Activated T-helper 1 cell treated with Interleukin-2 at 50 U/mL for 16 hours (primary cell): ENCODE results near the gene ZNF654.
"Not testable (repeated sequence)": the region's sequence is repeated elsewhere in the genome, so short reads cannot be mapped to it uniquely, and the experiment has no call there.

Experiments
- DNase-seq: peaks from one replicate; pipeline ENCODE4 v3.0.0-alpha.2; 2020; ENCODE audit warnings: low read depth

Gene ZNF654

DNA sequence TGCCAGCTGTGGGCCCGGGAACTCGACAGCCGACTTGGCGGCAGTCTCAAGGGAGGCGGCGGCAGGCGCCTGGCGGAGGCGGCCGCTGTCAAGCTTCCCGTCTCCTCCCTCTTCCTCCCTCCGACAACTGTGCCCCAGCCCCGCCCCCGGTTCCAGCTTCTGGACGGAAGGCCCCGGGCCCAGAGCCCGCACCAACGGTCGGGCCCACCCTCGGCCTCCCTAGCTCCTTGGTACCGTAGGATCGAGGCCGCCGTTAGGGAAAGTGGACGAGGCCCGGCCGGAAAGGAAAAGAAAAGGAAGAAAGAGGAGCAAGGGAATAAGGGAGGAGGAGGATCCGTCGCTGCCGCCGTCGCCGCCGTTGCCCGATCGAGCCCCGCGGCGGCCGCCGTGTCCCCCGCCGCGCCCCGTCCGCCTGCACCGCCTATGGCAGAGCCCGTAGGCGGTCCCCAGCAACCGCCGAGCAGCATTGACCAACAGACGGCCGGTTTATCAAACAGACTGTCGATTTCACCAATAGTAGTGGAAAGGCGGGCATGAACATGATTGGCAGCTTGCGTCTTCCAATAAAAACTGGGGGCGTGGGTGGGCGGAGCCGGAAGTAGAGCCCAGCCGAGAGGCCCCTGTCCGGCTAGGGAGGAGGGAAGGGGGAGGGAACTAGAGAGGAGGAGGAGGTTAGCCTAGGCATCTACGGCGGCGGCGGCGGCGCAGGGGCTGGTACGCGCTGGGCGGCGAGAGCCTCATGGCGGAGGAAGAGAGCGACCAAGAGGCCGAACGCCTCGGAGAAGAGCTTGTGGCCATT is at the start of gene ZNF654, which contains the start of gene CGGBP1:
ZNF654 (plus strand) TSS at position 675 of the 799 bp plus-strand sequence; CDS start at position 740, 65 bp downstream.
CGGBP1 (minus strand) TSS at position 425 of the 799 bp plus-strand sequence. CDS start 3,029 bp downstream, outside the sequence.
- peak; percentile 98 for DNase-seq

DNA sequence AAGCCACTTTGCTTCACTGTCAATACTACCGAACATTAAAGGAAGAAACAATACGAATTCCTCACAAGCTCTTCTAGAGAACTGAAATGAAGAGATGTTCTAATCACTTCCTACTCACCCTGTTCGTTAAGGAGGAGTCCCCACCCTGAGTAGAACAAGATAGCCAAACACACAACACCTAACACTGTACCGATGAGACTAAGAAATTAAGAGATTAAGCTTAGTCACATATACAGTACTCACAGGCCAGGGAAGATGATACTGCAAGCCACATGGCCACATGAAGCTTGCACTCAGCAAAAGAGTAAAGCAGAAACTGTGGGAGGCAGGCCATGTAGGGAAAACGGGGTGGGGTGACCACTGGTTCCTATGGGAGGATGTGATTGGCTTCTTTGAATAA is 48.2 kb upstream of the ZNF654 start:
- no peak for DNase-seq

DNA sequence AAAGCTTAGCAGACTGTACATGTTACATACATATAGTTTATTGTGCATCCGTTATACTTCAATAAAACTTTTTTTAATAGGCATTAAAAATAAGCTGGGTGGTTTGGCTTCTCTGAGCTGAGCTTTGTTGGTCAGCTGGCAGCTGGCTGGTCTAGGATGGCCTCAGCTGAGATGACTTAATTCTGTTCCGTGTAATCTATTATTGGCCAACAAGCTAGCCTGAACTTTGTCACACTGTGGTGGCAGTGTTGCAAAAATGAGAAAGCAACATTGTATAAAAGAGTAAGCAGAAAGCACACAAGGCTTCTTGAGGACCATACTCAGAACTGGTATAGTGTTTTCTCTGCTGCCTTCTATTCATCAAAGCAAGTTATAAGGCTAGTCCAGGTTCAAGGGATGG is 45.5 kb upstream of the ZNF654 start:
- DNase-seq = no peak

DNA sequence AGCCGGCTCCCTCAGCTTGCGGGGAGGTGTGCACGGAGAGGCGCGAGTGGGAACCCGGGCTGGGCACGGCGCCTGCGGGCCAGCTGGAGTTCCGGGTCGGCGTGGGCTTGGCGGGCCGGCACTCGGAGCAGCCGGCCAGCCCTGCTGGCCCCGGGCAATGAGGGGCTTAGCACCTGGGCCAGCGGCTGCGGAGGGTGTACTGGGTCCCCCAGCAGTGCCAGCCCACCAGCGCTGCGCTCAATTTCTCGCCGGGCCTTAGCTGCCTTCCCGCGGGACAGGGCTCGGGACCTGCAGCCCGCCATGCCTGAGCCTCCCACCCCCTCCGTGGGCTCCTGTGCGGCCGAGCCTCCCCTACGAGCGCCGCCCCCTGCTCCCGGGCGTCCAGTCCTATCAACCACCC is 43.4 kb upstream of the ZNF654 start:
- DNase-seq = not testable (repeated sequence)

DNA sequence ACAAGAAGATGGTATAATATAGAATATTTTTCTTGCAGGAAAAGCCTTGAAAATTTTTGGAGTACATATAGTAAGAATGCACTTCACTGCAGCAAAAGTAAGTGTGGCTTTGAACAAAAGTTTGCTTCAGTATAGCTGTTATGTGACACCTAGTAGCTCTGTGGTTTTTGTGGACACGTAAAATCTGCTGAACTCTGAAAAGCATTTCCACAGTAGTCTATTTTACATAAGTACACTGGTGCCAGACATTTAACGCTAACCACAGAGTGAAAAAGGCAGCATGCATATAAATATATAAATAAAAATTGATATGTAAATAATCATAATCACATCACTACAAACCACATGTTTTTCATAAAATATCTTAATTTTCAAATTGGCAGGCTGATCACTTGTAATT is 40.0 kb upstream of the ZNF654 start:
- no peak for DNase-seq

DNA sequence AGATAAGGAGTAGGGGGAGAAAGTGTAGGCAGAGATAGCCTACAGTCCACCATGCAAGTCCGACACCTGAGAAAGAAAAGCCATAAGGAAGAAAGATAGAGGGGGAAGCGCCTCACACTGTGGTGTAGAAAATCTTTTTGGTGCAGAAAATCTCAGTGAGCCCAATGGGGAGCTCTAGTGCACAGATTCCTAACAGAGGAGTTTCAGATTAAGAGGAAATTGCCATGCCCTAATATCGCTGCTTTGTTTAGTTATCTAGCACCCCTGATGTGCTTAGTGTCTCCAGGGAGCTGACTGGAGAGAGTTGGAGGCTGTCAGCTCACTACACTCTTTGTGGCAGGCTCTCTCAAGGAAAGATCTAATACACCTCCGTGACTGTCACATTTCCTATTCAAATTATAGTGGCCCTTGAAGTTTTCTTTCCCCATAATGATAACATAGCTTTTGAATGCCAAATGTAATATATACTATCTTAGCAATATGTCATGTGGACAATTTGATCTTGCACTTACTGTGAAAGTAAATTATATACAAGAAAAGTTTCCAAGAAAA is 34.0 kb upstream of the ZNF654 start:
- no peak for DNase-seq

DNA sequence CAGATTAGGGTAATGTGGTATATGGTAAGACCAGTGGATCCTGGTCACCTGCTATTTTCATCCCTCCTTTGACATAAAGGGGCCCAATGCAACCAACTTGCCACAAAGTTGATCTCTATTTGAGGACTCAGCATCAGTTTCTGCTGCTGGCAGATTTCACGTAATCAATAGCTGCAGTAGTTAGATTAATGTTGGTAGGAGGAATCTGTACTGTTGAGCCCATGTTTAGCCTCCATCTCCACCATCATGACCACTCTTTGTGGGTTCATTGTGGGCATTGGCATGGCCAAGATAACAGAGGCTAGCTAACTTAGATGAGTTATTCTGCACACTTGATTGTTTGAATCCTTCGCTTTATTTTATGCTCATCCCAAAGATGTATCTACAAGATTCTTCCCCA is 30.2 kb upstream of the ZNF654 start:
- DNase-seq = no peak

DNA sequence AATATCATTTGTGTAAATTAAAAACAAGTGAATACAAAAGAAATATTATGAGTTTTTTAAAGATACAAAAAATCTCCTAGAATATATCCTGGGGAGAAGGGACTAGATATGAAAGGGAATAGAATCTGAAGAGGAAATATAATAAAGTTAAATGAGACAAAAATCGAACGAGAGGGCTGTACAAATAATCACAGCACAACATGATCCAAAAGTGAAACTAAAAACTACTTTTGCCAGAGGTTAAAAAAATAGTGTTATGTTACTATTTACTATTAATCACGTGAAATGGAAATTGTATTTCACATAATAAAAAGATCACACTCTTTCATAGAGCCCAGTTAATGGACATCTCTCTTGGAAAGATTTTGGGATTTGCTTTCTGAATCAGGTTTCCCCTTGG is 28.8 kb upstream of the ZNF654 start:
- DNase-seq = no peak

DNA sequence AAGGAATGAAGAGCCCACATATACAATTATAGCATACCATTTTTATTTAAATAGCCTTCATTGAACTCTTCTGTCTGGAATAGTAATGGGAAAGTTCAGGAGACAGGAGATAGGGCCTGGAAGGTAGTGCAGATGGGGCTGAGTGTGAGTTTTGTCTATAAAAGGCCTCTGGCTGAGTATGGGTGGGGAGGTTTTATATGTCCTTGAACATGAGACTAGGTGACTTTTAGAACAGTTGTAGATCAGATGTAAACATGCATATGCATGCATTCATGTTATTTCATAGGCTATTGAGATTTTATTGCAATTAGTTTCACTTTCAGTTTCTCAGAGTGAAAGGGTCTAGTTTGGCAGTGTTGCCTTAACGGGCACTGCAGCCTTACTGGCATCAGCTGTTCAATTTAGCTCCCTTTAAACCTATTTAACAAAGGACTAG is 27.4 kb upstream of the ZNF654 start:
- no peak for DNase-seq

DNA sequence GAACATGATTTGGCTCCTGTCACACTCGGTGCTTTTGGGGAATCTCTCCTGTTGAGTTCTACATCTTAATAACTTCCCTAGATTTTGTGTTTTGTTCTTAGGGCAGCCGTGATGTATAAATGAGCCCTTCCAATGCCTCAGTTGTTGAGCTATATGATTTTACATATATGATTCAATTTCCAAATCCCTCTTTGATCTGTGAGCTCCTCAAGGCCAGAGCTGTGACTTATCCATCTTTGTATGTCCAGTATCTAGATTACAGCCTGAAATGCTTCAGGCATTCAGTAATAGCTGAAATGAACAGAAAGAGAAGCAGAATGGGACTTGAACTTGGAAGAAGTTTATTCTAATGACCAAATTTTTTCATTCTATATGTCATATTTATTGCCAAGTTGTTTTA is 26.8 kb upstream of the ZNF654 start:
- DNase-seq = no peak

DNA sequence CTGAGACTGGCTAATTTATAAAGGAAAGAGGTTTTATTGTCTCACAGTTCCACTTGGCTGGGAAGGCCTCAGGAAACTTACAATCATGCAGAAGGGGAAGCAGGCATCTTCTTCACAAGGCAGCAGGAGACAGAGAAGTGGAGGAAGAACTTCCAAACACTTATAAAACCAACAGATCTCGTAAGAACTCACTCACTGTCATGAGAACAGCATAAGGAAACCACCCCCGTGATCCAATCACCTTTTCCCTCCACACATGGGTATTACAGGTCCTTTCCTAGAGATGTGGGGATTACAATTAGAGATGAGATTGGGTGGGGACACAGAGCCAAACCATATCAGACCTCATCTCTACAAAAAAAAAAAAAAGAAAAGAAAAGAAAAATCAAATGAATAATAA is 26.0 kb upstream of the ZNF654 start:
- DNase-seq = no peak

DNA sequence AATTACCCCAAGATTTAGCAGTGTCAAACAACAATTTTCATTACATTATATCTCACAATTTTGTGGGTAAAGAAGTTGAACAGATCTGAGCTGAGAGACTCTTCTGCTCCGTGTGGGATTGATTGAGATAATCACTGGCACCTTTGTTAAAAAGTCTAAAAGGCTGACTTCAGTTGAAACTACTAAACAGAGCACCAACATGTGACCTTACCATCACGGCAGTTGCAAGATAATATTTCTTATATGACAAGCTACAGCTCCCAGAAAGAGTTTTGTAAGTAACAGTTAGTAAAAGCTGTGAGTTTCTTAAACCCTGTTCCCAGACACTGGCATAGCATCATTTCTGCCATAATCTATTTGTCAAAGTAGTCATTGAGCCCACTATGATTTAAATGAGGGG is 25.2 kb upstream of the ZNF654 start:
- no peak for DNase-seq

DNA sequence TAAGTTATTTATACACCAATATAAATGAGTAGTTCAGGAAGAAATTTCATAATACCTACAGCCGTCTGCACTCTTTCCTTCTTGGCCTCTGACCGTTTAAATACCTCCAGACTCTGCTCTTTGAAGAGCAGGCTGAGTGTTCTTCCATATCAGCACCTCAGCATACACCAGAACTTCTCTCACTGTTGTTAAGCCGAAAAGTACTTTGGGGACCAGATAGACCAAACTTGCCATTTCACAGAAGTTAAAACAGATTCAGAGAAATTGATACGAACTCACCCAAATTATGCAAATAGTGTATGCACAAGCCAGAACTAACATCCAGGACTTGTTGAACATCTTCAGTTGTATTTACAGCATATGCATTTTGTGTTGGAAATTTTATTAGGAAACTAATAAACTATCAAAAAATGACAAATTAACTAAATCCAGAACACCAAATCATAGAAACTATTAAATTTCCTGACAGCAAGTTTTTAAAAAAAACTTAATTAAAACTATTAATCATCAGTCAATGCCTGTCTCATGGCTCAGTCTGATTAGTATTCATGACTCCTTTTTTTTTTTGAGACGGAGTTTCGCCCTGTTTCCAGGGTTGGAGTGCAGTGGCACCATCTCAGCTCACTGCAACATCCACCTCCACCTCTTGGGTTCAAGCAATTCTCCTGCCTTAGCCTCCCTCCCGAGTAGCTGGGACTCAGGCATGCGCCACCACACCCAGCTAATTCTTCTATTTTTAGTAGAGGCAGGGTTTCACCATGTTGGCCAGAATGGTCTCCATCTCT is 24.4 kb upstream of the ZNF654 start:
- DNase-seq = no peak

DNA sequence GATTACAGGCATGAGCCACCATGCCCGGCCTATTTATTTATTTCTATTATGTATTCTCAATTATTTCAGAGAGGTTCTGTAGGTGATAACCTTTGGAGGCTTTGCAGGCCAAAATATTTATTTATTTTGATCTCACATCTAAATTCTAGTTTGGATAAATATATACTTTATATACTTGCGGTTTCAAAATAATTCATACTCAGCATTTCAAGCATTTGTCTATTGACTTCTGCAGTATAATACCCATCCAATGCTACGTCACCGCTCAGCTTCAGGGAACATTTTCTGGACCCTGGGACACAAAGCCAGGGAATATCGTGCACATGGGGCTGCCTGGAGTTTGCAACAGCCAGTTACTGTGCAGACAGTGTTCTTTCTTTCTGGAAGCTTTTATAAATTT is 22.8 kb upstream of the ZNF654 start:
- no peak for DNase-seq

DNA sequence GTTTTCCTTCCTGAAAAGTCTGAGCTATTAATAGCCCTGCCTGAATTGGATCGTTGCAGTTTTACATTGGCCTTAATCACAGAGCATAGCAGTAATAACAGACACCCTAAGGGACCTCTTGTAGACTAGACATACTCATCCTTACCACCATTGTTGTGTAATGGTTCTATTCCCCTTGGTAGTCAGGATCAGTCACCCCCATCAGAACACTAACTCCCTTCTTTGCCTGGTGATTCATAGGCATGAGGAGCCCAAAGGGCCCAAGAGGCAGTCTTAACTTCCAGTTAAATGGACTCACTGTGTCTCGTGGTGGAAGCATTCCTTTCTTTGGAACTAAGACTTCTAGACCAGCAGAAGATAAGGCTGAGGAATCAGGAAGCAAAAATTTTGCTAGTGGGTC is 20.5 kb upstream of the ZNF654 start:
- DNase-seq = no peak

DNA sequence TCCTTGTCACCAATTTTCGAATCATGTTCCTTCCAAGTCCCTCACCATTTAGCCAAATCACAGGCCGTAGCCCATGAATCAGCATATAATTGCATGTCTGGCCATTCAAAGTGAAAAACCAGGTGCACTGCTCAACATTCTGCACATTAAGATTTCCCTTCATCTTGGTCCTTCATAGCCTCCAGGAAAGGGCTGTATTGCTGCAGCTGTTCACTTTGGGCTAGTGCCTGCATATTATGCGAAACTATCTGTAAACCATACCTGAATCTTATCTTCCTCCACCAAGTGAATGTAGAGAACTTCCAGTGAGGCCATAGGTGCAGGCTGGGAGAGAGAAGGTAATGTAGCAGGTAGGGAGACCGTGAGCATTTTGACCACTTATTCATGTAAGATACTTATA is 18.5 kb upstream of the ZNF654 start:
- no peak for DNase-seq

DNA sequence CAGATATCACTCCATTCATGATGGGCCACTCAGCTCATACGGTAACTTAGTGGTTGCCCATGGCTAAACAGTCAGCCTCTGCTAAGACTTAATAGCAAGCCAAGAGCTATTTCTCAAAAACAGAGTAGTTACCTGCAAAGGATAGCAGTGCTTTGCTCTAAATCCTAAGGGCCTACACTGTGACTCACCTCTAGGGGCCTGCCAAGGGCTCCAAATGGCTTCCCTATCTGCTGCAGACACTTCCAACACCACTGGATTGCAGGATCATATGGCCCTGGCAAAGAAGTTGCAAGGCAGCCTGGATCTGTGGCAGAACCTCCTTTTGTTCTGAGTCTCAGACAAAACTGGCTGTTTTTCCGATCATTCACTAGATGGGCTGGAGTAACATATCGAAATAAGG is 18.1 kb upstream of the ZNF654 start:
- no peak for DNase-seq

DNA sequence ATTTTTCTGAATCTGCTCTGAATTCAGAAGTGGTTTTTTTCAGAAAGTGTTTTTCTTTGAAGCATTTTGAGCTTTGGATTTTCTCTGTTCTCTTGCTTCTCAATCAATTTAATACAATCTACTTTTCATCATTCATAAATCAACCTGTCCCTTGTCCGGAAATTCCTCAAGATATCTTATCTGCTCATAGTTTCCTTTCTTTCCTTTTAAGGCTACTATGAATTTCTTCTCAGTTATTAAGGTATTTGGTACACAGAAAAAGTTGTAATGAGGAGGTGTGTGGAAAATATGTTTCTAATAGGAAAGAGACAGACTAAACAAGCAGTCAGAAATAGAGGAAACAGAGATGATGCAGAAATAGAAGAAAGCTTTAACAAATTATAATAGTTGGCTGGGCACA is 14.6 kb upstream of the ZNF654 start:
- no peak for DNase-seq

DNA sequence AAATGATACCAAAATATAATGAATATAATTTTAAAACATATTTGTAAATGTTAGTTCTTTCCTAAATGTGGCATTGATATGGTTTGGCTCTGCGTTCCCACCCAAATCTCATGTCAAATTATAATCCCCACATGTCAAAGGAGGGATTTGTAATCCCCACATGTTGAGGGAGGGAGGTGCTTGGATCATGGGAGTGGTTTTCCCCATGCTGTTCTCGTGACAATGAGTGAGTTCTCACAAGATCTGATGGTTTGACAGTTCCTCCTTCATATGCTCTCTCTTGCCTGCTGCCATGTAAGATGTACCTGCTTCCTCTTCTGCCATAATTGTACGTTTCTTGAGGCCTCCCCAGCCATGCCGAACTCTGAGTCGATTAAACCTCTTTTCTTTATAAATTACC is 12.3 kb upstream of the ZNF654 start:
- no peak for DNase-seq

DNA sequence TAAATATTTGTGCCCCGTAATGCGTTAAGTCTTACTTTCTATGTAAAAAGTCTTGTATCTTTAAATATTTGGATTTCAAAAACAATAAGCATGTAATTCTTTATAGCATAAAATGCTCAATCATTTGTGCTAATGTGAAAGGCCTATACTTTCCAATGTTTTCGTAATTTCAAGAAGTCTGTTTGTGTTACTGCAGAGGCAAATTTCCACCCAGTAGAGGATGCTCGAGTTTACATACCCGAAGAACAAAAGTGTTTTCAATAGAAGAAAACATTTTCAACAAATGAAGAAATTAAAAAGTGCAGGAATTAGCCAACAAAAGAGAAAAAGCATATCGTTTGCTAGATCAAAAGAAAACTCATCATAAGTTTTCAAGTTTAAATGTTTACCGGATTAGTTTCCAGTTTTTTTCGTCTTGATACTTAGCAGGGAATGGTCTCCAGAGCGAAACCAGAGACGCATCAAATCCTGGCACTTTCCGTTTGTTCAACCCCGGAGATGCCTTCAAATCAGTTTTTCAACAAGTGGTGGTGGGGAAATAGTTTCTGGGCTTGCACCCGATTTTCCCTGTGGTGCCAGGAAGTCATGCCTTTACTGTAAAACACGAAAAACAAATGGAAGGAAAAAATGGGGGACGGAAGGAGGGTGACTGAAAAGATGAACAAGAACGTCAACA is 1.3 kb upstream of the ZNF654 start:
- DNase-seq = no peak

DNA sequence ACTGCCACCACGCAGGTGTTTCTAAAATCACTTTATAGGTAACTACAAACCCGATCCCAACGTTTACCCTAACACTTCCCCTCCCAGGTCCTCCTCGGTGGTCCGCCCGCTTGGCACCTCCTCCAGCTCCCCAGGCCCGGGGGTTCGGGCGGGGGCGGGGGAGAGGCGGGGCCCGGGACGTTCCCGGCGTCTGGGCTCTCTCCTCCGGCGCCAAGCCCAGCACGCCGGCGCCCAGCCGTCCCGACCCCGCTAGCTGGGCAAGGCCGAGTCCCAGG is 812 bp upstream of the ZNF654 start:
- DNase-seq = no peak

DNA sequence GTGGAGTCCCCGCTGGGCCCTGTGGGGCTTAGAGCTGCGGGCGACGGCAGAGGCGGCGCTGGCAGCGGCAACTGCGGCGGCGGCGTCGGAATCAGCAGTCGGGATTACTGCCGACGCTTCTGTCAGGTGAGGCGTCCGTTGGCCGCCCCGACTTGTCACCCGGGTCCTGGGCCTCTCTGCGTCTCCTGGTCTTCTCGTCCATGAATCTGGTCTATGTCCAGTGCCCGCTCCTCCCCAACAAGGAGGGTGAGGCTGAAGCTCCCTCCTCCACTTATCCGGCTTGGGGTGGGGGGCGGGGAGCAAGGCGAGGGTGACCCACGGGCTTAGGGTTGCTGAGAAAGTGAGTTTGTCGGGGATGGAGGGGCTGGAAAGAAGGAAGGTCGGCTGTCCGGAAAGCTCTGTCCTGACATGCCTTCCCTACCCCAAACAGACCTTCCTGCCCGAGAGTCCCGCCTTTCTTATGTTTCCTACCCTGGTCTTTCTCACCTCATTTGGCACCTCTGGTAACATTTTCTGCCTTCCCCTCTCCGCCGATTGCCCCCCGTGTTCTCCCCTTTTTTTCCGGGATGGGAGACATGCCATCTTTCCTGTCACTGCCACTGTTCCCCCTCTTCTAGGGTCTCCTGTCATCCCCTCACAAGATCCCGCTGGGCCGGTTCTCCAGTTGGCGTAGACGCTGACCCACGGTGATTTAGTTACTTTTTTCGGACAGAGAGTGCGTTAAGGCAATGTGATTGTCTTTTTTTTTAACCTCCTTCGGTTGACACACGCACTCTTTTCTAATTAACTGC is 520 bp downstream of the ZNF654 start:
- DNase-seq = no peak
